Ramos (cell line): Measurements from ENCODE around the gene GLUL.
"Not testable (repeated sequence)": the region's sequence is repeated elsewhere in the genome, so short reads cannot be mapped to it uniquely, and the experiment has no call there.

Experiments
- in situ Hi-C: fragments of 300-500 bp; cut with MboI; formaldehyde crosslinking; loops from one replicate; pipeline ENCODE4 v1.14.3; 2022; ENCODE audit warnings: low sequenced_read_pairs; ENCODE audit not compliant: unreplicated experiment

The GLUL gene

DNA sequence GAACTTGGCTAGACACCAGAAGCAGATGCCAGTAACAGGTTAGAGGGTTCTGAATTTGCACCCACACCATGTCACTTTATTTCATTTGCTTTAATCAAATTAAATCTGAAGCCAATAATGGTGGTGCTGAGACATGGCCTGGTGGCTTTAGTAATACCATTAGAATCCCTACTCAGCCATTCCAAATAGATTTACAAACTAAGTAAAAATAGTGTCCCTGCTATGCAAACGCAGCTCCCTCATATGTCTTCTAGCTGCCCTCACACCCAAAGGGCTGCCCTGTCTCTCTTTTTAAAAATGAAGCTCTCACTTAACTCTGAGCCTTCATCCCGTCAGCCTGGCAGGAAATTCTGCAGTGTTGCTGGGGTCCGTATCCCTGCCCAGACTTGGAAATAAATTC is 21.1 kb downstream of the GLUL start:
- in situ Hi-C loops, result no loop called here

DNA sequence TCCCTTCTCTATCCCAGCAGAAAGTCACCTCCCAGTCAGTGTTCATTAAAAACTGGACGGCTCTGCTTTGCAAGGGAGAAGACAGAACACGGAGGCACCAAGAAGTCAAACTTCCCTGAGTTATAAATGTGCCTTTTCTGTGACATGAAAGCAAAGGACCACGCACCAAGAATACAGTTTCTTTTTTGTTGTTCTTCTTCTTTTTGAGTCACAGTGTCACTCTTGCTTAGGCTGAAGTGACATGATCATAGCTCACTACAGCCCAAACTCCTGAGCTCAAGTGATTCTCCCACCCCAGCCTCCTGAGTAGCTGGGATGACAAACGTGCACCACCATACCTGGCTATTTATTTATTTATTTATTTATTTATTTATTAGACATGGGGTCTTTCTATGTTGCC is 22.7 kb downstream of the GLUL start:
- in situ Hi-C loops, result no loop called here

GRCh38 chr1:182368358-182368757 is 23.2 kb downstream of the GLUL start:
- in situ Hi-C loops, result no loop called here

GRCh38 chr1:182367926-182368325 is 23.7 kb downstream of the GLUL start:
- in situ Hi-C loops, result no loop called here

DNA sequence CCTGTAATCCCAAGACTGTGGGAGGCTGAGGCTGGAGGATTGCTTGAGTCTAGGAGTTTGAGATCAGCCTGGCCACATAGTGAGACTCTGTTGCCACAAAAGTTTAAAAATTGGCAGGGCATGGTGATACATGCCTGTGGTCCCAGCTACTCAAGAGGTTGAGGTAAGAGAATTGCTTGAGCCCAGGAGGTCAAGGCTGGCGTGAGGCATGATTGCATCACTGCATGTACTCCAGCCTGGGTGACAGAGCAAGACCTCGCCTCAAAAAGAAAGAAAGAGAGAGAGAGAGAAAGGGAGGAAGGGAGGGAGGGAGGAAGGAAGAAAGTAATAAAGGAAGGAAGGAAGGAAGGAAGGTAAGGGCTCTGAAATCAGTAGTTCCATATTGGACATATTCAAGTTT is 25.0 kb downstream of the GLUL start:
- in situ Hi-C loops, result no loop called here

- in situ Hi-C loops, result no loop called here
These were observed 31.9 kb downstream of the GLUL start for GRCh38 chr1:182359645-182360044.

DNA sequence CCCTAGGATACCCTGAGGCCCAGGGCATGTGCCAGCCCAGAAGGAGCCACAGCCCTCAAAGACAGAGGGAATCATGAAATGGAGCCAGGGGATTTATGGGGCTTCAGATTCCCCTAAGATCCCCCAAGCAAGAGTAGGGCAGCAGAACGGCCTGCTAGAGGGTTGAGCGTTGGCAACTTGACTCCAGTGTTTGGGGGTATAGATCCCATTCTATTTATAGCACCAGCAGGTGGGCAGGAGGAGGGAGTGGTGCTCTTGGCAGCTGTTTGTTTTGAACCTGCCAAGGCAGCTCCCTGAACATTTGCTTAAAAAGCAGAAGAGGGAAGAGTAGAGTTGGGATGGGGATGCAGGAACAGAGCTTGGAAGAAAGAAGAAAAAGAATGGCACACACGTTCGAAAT is 33.7 kb downstream of the GLUL start:
- in situ Hi-C loops, result no loop called here

GRCh38 chr1:182357171-182357570 is 34.4 kb downstream of the GLUL start:
- in situ Hi-C loops, result no loop called here

GRCh38 chr1:182355723-182356098 is 35.9 kb downstream of the GLUL start:
- in situ Hi-C loops, result no loop called here

- in situ Hi-C loops, result no loop called here
These were observed 39.7 kb downstream of the GLUL start for GRCh38 chr1:182351790-182352364.

- in situ Hi-C loops, result no loop called here
These were observed 40.8 kb downstream of the GLUL start for GRCh38 chr1:182350839-182351238.

DNA sequence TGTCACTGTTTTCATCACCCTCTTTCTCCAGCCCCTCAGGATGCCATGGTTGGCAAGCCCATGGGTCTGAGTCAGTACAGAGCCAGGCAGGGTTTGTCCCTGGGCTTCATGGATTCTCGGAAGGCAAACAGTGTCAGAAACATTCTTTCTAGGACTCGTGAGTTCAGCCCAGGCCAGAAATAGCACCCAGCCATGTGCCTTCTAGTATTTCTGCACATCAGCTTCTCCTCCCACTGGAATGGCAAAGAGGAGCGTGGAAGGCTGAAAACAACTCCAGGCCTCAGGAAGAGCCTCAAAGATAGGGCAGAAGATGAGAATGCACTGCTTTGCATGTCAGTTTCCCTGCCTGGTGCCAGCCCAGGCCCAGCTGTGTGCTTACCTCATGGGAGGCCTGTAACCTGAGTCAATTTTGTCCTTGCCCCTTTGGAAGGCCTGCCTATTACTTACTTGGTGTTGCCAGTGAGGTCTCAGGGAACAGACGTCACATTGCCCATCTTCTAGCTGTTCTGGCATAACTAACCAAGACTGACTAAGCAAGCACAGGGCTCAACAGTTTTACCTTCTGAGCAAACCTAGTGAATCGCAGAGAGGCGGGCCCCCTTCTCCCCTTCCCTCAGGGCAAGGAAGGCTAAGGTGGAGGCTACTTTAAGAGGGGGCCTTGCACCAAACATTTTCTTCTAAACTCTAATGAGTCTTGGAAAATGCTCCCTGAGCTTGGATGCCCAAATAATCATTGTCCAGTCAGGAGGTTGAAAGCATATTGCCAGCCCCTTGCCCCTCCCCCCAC is 42.4 kb downstream of the GLUL start:
- in situ Hi-C loops, result no loop called here

DNA sequence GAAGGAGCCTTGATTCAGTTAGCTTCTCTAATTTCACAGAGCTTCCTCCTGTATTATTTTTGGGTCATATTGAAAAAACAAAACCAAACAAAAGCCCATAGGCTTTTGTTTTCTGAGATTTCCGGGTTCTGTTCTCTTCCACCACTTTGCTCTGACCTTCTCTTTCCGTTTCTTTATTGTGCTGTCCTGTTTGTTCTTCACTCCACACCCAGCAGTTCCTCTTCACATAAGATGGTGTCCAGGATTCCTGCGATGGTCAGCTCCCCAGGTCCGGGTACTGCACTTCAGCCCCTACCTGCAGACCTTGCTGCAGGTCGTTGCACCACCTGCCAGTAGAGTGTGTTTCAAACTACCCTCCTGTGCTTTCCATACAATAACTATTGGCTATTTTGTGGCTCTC is 44.6 kb downstream of the GLUL start:
- in situ Hi-C loops, result no loop called here

DNA sequence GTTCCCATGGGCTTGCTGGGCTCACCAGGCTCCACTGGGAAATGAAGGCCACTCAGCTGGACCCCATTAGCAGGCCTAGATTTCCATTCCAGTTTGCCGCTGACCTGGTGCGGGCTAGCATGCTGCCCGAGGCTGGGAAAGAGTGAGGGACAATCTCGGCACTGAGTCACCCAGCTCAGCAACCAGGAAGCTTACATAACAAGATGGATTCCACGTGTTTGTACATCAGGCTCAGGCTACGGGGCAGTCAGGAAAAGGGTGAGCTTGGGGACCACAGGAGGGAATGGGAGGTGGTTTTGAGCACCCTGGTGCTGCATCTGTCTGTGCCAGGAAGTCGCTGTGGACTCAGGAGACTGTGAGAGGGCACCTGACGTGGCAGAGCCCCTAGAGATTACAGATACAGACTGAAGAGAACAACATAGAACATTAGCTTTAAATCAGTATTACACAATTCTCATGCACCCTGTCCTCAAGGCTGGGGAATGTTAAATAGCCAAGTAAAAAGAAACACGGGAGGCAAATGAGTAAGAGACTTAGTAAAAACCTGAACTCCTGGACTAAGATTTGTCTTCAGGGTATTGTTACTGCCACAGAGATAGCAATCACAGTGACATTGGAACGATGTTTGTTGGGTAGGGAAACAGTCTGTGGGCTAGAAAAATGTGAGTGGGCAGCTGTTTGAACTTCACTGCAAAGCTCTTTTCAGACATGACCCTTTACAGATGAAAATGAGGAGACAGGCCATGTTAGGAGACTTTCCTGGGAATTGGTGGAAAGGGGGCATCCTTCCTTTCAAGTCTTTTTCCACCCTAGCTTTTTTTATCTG is 51.1 kb downstream of the GLUL start:
- in situ Hi-C loops, result no loop called here

GRCh38 chr1:182339684-182340083 is 51.9 kb downstream of the GLUL start:
- in situ Hi-C loops, result no loop called here

- in situ Hi-C loops, result no loop called here
These were observed 52.7 kb downstream of the GLUL start for GRCh38 chr1:182338806-182339370.

GRCh38 chr1:182337736-182338571 is 53.6 kb downstream of the GLUL start:
- in situ Hi-C loops, result no loop called here

GRCh38 chr1:182335771-182336566 is 55.6 kb downstream of the GLUL start:
- in situ Hi-C loops, result no loop called here

- in situ Hi-C loops, result not testable (repeated sequence)
These were observed 58.5 kb downstream of the GLUL start for GRCh38 chr1:182333071-182333571.
